Left ventricle myocardium inferior (tissue), 1 donor: Measurements from ENCODE around the gene RASGEF1B. TPM values are rescaled to one million over a fixed set of nuclear protein-coding genes. Genes with fewer than 3 reads are reported as not detected.

ENCODE experiments used
- DNase-seq: peaks from one replicate; pipeline ENCODE4 v3.0.0-alpha.2; 2020
- H3K27ac ChIP-seq: fragments of 200-600 bp; replicated peaks from 2 replicates; pipeline ENCODE4 v1.8.0; 2021
- H3K27me3 ChIP-seq: fragments of 200-600 bp; 2 replicates; pipeline ENCODE4 v1.8.0; 2021; ENCODE audit warnings: low read depth
- H3K36me3 ChIP-seq: fragments of 200-600 bp; 2 replicates; pipeline ENCODE4 v1.8.0; 2021
- H3K4me1 ChIP-seq: fragments of 200-600 bp; 2 replicates; pipeline ENCODE4 v1.8.0; 2021
- H3K4me3 ChIP-seq: fragments of 200-600 bp; 2 replicates; pipeline ENCODE4 v1.8.0; 2021; ENCODE audit warnings: mild to moderate bottlenecking, moderate library complexity
- H3K9me3 ChIP-seq: fragments of 200-600 bp; replicated peaks from 2 replicates; pipeline ENCODE4 v1.8.0; 2021
- CTCF ChIP-seq: fragments of 200-600 bp; IDR thresholded peaks from 2 replicates; pipeline ENCODE4 v1.8.0; 2021; ENCODE audit warnings: antibody characterized with exemption, mild to moderate bottlenecking, borderline replicate concordance
- intact Hi-C: fragments of 100-400 bp; cut with micrococcal nuclease; formaldehyde crosslinking; loops from one replicate; pipeline ENCODE4 v1.11.0; 2022
- total RNA-seq: library from RNA; stranded (reverse); fragmentation: NEBNext Ultra II Directional; extraction: Animal tissue kit (Norgen Biotek cat#: 25700); gene quantifications from one replicate; pipeline ENCODE4 v1.2.1, GENCODE V29; 2021
- donor health status: DM: no; HTN: yes; CAD: no; lungs with severe emphysema.

Gene RASGEF1B
- total RNA-seq, 1 donor from 2014 or later, result 4.3 TPM

DNA sequence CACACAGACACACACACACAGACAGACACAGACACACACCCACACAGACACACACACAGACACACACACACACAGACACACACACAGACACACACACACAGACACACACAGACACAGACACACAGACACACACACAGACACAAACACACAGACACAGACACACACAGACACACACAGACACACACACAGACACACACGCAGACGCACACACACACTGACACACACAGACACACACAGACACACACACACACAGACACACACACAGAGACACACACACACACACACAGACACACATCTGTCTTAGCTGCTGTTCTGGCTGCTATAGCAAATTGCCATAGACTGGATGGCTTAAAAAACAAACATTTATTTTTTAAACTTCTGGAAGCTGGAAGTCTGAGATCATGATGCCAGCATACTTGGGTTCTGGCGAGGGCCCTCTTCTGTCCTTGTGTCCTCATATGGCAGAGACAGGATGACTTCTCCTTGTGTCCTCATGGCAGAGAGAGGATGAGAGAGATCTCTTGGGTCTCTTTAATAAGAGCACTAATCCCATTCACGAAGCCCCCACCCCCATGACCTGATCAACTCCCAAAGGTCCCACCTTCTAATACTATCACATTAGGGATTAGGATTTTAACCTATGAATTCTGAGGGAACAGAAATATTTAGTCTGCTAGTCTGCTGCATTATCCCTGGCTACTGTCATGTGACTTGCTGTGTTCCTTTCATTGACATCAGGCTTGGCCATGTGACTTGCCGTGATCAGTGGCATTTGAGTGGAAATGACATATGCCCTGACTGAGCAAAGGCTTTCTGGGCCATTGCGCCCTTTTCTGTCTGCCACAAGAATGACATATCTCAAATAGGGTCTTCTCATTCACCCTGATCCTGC lies 32.7 kb upstream of the RASGEF1B start:
- no peak for TF ChIP-seq CTCF
- DNase-seq, result no peak
- Histone ChIP-seq H3K27ac (peak overlapping the region; percentile 73), H3K36me3 (no peaks in the 10 kb centered on the region), H3K4me3 (no peak overlapping the region), H3K4me1 (peaks cover 13% of the 10 kb centered on the region), H3K9me3 (no peaks in the 10 kb centered on the region), H3K27me3 (no peaks in the 10 kb centered on the region)
- intact Hi-C loops, result no loop called here

- intact Hi-C loops, result no loop called here
- DNase-seq, result no peak
These were observed 31.9 kb upstream of the RASGEF1B start for GRCh38 chr4:81503586-81503985.

DNA sequence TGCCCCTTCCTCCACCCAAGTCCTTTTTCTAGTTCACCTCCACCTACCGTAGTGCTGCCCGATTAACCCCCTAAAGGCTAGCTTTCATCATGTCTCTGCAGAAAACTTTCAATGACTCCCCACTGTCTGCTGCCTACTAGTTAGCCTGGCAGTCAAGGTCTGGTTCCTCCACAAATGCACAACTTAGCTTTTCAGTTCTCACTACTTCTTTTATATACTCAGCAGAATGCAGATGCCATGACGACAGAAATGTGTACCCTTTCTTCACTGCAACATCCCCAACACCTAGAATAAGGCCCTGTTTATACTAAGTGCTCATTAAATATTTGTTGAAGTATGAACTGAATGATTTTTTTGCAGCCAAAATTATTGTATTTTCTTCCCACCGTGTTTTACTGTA lies 30.9 kb upstream of the RASGEF1B start:
- H3K27ac ChIP-seq, result no peak overlapping the region
- intact Hi-C loops, result no loop called here

More at GRCh38 chr4:81503586-81503985, 31.9 kb upstream of the RASGEF1B start:
- H3K27me3 ChIP-seq, result no peaks in the 10 kb centered on the region
- H3K9me3 ChIP-seq, result no peaks in the 10 kb centered on the region
- H3K36me3 ChIP-seq, result no peaks in the 10 kb centered on the region
- TF ChIP-seq CTCF, result no peak
- H3K4me3 ChIP-seq, result no peak overlapping the region
- H3K27ac ChIP-seq, result no peak overlapping the region
- H3K4me1 ChIP-seq, result peaks cover 13% of the 10 kb centered on the region

GRCh38 chr4:81499840-81500239 lies 28.1 kb upstream of the RASGEF1B start:
- no peak for TF ChIP-seq CTCF
- Histone ChIP-seq H3K27me3 (no peaks in the 10 kb centered on the region), H3K4me1 (peaks cover 5% of the 10 kb centered on the region), H3K27ac (no peak overlapping the region), H3K9me3 (no peaks in the 10 kb centered on the region), H3K36me3 (no peaks in the 10 kb centered on the region), H3K4me3 (no peak overlapping the region)
- no peak for DNase-seq
- intact Hi-C loops, result no loop called here

More for the DNA sequence above, 30.9 kb upstream of the RASGEF1B start:
- Histone ChIP-seq H3K4me3 (no peak overlapping the region), H3K9me3 (no peaks in the 10 kb centered on the region), H3K4me1 (peaks cover 13% of the 10 kb centered on the region), H3K36me3 (no peaks in the 10 kb centered on the region), H3K27me3 (no peaks in the 10 kb centered on the region)
- TF ChIP-seq CTCF, result no peak
- DNase-seq, result no peak

DNA sequence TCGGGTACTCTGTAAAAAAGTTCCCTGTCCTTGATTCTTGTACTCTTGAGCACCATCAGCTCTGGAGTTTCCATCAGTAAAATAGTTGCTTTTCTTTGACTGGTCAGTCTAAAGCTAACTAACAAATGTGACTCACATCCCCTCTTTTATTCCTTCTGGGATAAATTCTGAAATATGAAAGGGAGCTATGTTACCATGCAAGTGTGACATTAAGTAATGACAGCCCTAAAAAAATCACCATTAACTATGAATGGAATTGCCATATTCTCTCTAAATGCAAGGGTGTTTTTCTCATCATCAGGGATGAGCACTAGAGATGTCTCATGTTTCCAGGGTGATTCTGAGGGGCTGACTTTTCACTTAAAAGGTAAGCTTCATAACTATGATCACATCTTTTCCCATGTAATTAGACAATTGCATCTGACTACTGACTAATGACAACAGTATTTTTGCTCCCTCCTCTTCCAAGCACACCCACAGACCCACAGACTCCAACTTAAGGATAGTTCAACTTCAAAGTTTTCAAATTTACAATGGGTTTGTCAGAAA lies 26.9 kb upstream of the RASGEF1B start:
- H3K9me3 ChIP-seq, result no peaks in the 10 kb centered on the region
- TF ChIP-seq CTCF, result no peak
- H3K4me1 ChIP-seq, result peaks cover 5% of the 10 kb centered on the region
- no peak for DNase-seq
- no peaks in the 10 kb centered on the region for H3K27me3 ChIP-seq
- no peak overlapping the region for H3K4me3 ChIP-seq
- no peaks in the 10 kb centered on the region for H3K36me3 ChIP-seq
- H3K27ac ChIP-seq, result no peak overlapping the region
- intact Hi-C loops, result no loop called here
